ENCODE results near the gene GSTP1. TPM values are rescaled to one million over a fixed set of nuclear protein-coding genes. Genes with fewer than 3 reads are reported as not detected.

GSTP1 gene
- polyA plus RNA-seq, 1 experiment = 716 TPM

DNA sequence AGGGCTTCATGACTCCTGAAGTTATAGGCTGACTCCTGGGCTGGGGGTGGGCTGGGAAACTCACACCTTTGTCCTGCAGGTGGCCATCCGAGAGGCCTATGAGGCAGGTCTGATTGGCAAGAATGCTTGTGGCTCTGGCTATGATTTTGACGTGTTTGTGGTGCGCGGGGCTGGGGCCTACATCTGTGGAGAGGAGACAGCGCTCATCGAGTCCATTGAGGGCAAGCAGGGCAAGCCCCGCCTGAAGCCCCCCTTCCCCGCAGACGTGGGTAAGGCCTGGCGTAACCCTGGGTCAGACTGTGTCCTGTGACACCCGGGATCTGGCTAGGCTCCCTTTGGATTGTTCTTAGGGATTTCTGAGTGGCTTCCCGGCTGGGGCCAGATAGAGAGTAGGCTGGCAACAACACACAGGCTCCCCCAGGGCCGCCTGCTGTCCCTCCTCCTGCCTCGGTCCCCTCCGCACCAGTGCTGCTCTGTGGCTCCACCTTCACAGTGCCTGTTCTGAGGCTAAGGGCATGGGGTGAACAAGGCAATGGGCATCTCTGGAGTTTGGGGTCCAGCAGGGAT lies 26.8 kb downstream of the GSTP1 start:
- no peak for TF ChIP-seq CTCF (IDR thresholded peaks at IDR 0.05; ENCODE audit: low read depth, low read length)
- no peak overlapping the region for H3K27ac ChIP-seq (ENCODE audit: low read depth, low read length)
- H3K4me3 ChIP-seq (ENCODE audit: low read depth, low read length) = no peak overlapping the region
- no peaks in the 10 kb centered on the region; the same call in 1 of the 2 replicates for H3K9me3 ChIP-seq (ENCODE audit: control insufficient read depth, insufficient read depth, low read length)
- no peak for DNase-seq (ENCODE audit: low read depth, low spot score)
- peaks cover 4% of the 10 kb centered on the region for H3K27me3 ChIP-seq (ENCODE audit: control insufficient read depth, insufficient read depth, low read length)
- CTCF ChIA-PET = interaction anchor here (0.9 kb wide), 1 partner anchor 18 kb away, joined by 4 read pairs; no protein-coding TSS in a partner anchor
- POLR2A ChIA-PET = no interaction called here

- H3K9me3 ChIP-seq (ENCODE audit: control insufficient read depth, insufficient read depth, low read length) = no peaks in the 10 kb centered on the region; the same call in 1 of the 2 replicates
- H3K27me3 ChIP-seq (ENCODE audit: control insufficient read depth, insufficient read depth, low read length) = peaks cover 11% of the 10 kb centered on the region
- ChIA-PET CTCF (no interaction called here), POLR2A (no interaction called here)
- TF ChIP-seq CTCF (IDR thresholded peaks at IDR 0.05; ENCODE audit: low read depth, low read length) = no peak
- DNase-seq (ENCODE audit: low read depth, low spot score) = no peak
- no peak overlapping the region for H3K4me3 ChIP-seq (ENCODE audit: low read depth, low read length)
- H3K27ac ChIP-seq (ENCODE audit: low read depth, low read length) = no peak overlapping the region
Measured at GRCh38 chr11:67611165-67611564, 27.6 kb downstream of the GSTP1 start.

- ChIA-PET POLR2A (no interaction called here), CTCF (interaction anchor here (6.6 kb wide), 1 partner anchor 17 kb away, joined by 44 read pairs; the partner anchor contains the start of gene NUDT8)
Measured at GRCh38 chr11:67611704-67612587, 28.3 kb downstream of the GSTP1 start.

GRCh38 chr11:67612751-67613150 lies 29.1 kb downstream of the GSTP1 start:
- no peak overlapping the region for H3K4me3 ChIP-seq (ENCODE audit: low read depth, low read length)
- no peaks in the 10 kb centered on the region; the same call in 1 of the 2 replicates for H3K9me3 ChIP-seq (ENCODE audit: control insufficient read depth, insufficient read depth, low read length)
- CTCF ChIA-PET = interaction anchor here (6.6 kb wide), 1 partner anchor 17 kb away, joined by 44 read pairs; the partner anchor contains the start of gene NUDT8
- H3K27me3 ChIP-seq (ENCODE audit: control insufficient read depth, insufficient read depth, low read length) = peaks cover 22% of the 10 kb centered on the region
- TF ChIP-seq CTCF (IDR thresholded peaks at IDR 0.05; ENCODE audit: low read depth, low read length) = no peak
- no peak overlapping the region for H3K27ac ChIP-seq (ENCODE audit: low read depth, low read length)
- no peak for DNase-seq (ENCODE audit: low read depth, low spot score)
- POLR2A ChIA-PET = no interaction called here

More at GRCh38 chr11:67611704-67612587, 28.3 kb downstream of the GSTP1 start:
- peaks cover 17% of the 10 kb centered on the region for H3K27me3 ChIP-seq (ENCODE audit: control insufficient read depth, insufficient read depth, low read length)
- H3K9me3 ChIP-seq (ENCODE audit: control insufficient read depth, insufficient read depth, low read length) = no peaks in the 10 kb centered on the region; the same call in 1 of the 2 replicates
- no peak overlapping the region for H3K4me3 ChIP-seq (ENCODE audit: low read depth, low read length)
- TF ChIP-seq CTCF (IDR thresholded peaks at IDR 0.05; ENCODE audit: low read depth, low read length) = no peak
- no peak overlapping the region for H3K27ac ChIP-seq (ENCODE audit: low read depth, low read length)
- no peak for DNase-seq (ENCODE audit: low read depth, low spot score)
